Ecto neural progenitor cell (in vitro differentiated cells): ENCODE measurements around the gene ARMC10.
"Not testable (repeated sequence)": the region's sequence is repeated elsewhere in the genome, so short reads cannot be mapped to it uniquely, and the experiment has no call there.

Source experiments
- DNase-seq: peaks from one replicate; pipeline ENCODE4 v3.0.0-alpha.2; 2018; ENCODE audit warnings: low spot score

ARMC10 gene

DNA sequence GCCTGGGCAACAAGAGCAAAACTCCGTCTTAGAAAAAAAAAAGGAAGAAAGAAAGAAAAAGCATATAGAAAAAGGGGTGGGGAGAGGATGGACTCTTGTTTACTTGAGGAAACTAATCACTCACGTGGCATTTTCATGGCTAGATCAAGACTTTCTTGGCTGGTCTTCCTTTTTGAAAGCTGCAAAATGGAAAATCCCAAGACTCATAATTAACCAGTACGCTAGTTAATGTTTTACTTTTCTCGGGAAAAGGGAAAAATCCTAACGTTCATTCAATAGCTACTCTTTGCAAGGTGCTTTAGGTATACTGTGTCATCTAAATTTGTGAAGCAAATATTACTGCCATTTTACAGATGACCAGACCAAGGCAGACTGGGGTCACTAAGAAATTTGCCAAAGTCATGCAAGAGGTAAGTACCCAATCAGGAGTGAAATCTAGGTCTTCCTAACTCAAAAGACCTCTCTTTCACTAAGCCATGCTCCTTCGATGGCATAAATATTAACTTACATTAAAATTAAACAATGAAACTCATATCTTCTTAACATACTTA lies 49.6 kb downstream of the ARMC10 start:
- no peak for DNase-seq

DNA sequence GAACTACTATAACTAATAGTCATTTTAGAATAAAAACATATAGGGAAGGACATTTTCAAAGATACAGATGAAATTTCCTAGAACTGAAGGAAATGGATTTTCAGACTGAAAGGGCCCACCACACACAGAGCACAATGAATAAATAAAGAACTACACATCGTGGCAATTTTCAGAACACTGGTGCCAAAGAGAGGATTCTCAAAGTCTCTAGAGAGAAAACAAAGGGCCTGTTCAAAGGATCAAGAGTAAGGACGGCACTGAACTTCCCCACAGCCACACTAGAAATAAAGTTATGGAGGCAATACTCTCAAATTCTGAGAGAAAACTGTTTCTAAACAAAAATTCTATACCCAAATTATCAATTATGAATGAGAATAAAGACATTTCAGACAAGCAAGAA lies 52.1 kb downstream of the ARMC10 start:
- no peak for DNase-seq

DNA sequence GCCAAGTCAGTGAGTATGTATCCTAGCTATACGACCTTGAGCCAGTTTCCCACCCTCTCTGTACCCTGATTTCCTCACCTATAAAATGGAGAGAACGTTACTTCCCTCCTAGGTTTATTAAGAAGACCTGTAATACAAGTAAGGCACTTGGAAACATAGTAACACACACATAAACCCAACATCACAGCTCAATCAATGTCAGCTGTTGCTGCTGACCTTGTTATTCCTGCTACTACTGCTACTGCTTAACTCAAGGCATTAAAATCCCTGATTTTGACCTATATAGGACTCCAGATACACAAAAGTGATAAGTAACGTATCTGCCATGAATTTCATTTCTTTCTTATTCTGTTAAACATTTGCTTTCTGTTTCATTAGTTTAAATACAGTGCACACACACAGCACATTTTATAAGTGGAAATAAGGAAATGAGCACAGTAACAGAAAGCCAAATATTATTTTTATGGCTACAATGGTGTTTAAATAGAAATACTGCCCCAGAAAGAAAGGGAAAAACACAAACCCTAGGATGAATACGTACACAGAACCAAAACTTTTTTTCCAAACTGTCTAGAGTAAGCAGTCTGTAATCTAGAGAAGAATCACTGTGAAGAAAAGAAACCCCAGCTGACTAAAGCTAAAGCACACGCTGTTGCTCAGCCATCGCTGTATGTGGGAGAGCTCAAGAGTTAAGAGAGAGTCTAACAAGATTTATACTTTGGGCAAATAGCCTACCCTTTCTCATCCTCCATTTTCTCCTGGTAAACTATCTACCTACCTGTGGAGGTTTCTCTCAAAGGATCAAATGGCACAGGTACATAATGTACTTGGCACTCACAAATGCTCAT lies 55.0 kb downstream of the ARMC10 start:
- no peak for DNase-seq

- DNase-seq = no peak
Observed at GRCh38 chr7:103130901-103131624, 56.1 kb downstream of the ARMC10 start.

DNA sequence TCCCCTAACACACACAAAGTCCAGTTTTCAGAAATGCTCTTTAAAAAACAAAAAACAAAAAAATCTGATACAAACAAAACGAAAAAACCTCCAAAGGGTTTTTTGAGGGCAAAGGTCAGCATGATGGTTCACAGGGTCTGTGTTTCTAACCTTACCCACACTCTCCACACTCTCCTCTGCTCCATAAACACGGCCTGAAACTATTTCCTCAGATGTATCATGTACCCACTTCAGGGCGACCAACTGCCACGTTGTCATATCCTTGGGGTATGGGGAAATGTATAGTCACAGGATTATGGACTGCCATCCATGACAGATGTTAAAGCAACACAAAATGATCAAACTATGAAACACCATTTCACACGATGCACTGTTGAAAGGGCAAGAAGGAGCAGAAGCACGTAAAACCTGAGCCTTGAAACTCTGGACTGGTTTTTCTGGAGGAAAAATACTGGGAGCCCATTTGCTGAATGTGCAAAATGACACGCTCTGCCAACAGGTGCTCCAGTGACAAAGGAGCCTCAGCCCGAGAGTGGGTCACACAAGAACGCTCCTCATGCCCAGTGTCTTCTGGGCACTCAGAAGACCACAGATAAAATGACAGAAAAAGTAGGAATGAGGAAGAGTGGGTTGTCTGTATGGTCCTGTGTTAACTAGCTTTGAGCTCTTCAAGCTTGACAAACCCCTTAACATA lies 58.2 kb downstream of the ARMC10 start:
- DNase-seq = no peak

- no peak for DNase-seq
Observed at GRCh38 chr7:103134836-103135554, 60.1 kb downstream of the ARMC10 start.

- no peak for DNase-seq
Observed at GRCh38 chr7:103140061-103140460, 65.1 kb downstream of the ARMC10 start.

DNA sequence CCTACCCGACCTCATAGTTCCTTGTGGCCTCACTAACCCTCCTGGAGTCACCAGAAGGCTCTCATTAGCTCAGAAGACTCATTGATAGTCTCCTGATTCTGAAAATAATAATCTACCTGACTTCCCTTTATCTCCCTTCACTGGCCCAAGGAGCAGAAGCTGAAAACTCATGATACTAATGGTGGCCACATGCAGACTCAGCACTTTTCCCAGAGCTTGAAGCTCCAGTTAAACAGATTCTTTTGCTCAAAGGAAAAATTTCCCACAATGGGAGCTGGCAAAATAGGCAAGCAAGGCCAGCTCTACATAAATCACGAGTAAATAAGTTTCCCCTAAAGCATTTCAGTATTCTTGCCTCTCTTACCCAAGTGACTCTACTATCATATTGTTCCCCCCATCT lies 65.7 kb downstream of the ARMC10 start:
- DNase-seq = no peak

- DNase-seq = no peak
Observed at GRCh38 chr7:103141753-103142404, 66.9 kb downstream of the ARMC10 start.

DNA sequence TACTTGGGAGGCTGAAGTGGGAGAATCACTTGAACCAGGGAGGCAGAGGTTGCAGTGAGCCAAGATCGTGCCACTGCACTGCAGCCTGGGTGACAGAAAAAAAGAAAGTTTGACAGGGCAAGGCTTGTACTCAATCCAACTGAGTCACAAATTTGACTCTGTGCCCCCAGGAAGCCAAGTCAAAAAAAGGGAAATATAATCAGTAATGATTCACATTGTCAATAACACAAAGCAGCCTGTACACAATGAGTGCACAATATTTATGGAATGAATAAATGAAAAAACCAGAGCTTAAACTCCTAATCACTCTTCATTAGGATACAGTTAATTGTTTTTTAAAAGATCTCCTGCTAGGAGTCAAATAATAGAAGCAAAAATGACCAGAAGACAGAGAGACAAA lies 67.6 kb downstream of the ARMC10 start:
- no peak for DNase-seq

- DNase-seq = no peak
Observed at GRCh38 chr7:103143868-103144267, 68.9 kb downstream of the ARMC10 start.

DNA sequence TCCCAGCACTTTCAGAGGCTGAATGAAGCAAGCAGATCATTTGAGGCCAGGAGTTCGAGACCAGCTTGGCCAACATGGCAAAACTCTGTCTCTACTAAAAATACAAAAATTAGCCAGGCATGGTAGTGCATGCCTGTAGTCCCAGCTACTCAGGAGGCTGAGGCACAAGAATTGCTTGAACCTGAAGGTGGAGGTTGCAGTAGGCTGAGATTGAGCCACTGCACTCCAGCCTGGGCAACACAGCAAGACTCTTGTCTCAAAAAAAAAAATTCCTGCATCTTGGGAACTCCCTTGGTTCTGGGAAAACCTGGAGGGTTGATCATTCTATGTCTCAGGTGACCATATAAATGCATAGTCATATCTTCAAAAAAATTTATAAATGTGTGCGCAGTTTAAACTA lies 69.8 kb downstream of the ARMC10 start:
- not testable (repeated sequence) for DNase-seq

DNA sequence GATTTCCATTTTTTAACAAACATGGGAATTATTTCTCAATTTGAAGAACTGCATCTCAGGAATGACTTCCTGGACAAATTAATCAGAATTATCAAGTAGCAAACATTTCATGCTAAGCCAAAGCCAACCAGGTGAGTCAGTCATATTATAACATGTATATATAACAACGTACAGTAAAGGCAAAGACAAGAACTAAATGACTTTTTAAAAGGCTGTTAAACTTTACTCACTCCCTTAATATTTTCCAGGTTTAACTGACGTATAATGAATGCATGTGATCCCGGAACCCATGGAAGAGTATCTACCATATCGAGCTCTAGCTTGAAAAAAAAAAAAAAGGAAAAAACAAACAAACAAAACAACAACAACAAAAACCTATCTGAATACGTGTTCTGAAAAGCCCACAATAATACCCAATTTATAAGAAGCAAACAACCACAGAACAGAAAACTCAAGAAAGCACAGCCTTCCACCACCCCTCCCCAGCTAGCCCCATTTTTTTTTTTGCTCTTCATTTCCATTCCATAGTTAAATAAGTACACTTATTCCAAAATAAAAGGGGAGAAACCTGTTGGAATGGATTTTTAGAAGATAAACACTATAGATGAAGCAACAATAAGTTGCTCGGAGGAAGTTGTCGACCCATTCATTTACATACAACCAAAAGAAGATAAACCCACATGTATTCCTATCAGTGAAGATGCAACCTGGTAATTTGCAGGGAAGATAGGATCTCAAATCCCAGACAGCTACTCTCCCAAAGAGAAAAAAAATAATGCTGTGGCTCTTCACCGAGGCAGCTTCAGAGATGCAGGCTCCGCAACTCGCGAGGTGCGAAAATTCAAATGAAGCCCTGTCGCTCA lies 73.4 kb downstream of the ARMC10 start:
- DNase-seq = no peak
